ENCODE results near the gene GIGYF2.
A peak's percentile ranks its signal among the peaks of the same experiment; 100 is the strongest.

Gene GIGYF2

DNA sequence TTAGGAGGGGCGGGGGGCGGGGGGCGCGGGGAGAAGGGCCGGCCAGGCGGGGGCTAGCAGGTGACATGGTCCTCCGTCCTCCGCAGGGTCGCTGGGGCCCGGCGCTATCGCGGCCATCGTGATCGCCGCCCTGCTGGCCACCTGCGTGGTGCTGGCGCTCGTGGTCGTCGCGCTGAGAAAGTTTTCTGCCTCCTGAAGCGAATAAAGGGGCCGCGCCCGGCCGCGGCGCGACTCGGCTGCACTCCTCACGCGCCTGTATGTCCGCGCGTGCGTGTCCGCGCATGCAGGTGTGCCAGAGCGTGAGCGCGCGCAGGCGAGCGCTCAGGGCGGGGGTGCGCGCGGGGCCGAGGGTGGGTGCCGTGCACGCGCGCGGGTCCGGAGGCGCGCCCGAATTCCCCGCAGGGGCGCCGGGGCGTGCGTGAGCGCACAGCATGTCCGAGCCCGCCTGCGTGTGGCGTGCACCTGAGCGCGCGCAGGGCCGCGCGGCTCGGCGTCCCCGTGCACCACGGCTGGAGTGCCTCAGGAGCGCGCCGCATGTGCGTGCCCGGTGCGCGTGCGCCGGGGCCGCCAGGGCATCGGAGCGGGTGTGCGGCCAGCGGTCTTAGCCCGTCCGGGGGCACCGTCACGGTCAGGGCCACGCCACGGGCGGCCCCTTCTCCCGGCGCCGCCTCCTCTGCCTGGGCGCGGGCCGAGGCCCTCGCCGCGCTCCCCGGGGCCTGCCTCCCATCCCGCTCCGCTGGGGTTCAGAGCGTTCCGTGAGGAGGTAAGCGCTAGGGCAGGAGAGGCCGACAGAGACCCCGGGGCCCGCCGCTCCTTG lies 179.2 kb downstream of the GIGYF2 start:
- no peak overlapping the region for H3K27ac Mint-ChIP-seq
- ATAC-seq (peak; percentile 25), DNase-seq (peak; percentile 21)
- H3K36me3 Mint-ChIP-seq (ENCODE audit: low read depth): no peaks in the 10 kb centered on the region
- H3K4me1 Mint-ChIP-seq: peaks cover 2% of the 10 kb centered on the region
- no peak overlapping the region for H3K4me3 Mint-ChIP-seq
- H3K9me3 Mint-ChIP-seq: no peaks in the 10 kb centered on the region
- H3K27me3 Mint-ChIP-seq: peaks cover 16% of the 10 kb centered on the region

DNA sequence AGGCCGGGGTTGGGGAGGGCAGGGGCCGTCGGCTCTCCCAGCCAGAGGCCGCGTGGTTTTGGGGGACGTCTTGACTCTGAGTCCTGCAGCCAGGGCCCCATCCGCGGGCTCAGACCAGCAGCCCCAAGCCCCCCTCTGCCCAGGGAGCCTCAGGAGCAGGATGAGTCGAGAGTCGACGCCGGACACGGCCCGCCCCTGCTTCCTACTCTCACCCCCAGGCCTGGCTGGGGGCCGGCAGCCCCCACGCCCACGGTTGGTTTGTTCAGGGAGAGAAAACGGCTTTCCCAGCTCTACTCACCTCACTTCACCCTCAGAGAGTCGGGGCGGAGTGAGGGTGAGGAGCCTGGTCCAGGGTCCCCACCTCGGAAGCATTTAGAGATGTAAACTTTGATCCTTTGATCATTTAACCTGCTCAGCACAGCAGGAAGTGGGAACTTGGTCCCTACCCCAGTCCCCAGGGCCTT lies 179.9 kb downstream of the GIGYF2 start:
- peaks cover 16% of the 10 kb centered on the region for H3K27me3 Mint-ChIP-seq
- peak overlapping the region; percentile 38 for H3K4me3 Mint-ChIP-seq
- DNase-seq: no peak
- no peaks in the 10 kb centered on the region for H3K9me3 Mint-ChIP-seq
- ATAC-seq: no peak
- H3K27ac Mint-ChIP-seq: no peak overlapping the region
- H3K36me3 Mint-ChIP-seq (ENCODE audit: low read depth): no peaks in the 10 kb centered on the region
- H3K4me1 Mint-ChIP-seq: peaks cover 2% of the 10 kb centered on the region

DNA sequence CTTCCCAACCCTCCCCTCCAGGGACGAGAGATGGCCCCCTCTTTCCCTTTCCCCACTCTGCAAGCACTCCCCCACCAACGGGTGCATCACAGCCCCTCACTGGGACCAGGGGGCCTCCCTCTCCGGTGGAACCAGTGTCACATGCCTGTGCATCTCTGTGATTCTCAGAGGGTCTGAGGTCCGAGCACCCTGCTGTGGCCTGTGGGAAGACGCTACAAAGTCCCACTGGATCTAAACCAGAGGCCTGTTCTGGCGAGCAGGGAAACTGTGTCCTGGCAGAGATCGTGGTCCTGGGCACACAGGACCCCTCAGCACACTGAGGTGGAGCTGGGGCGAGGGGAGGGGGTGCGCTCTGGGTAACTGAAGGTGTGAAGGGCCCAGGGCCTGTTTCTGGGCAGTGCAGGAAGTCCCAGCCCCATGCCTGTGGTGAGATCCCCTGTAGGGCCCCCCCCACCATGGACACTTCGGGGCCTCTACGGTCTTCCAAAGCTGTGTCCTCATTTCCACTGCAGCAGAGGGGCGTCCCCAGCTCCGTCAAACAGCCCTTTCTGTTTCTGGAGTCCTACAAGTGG lies 180.9 kb downstream of the GIGYF2 start:
- peaks cover 2% of the 10 kb centered on the region for H3K4me1 Mint-ChIP-seq
- ATAC-seq: no peak
- no peak overlapping the region for H3K4me3 Mint-ChIP-seq
- H3K36me3 Mint-ChIP-seq (ENCODE audit: low read depth): no peaks in the 10 kb centered on the region
- DNase-seq: no peak
- no peaks in the 10 kb centered on the region for H3K9me3 Mint-ChIP-seq
- no peak overlapping the region for H3K27ac Mint-ChIP-seq
- H3K27me3 Mint-ChIP-seq: peaks cover 16% of the 10 kb centered on the region

DNA sequence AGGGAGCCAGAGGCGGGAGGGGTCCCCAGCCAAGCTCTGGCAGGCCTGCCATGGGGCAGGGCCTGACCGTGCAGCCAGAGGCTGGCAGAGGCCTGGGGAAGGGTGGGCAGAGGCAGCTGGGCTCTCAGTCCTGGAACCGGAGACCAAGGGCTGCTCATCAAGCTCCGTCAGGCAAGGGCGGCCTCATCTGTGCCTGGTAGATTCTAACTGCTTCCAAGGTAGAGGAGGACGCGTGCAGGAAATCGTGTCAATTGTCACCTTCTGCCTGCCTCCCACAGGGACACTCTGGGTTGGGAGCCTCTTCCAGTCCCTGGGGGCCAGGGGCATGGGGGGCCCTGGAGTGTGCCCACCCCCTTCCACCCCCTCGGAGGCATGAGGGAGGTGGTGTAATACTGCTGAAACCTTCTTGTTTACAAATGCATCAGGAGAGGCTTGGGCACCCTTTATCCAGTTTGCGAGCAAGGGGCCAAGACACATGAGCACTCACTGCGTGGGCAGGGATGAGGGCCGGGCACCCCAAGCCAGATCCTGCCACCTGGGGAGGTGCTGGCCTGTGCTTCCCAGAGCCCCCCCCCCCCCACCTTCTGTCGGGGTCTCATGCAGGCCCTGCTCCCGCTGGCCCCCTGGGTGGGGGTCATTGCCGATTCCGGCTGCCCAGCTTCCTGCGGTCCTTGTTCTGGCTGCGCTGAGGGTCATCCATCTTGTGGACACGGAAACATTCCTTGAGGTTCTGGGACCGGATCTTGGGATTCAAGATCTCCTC lies 181.9 kb downstream of the GIGYF2 start:
- no peak overlapping the region for H3K27ac Mint-ChIP-seq
- no peaks in the 10 kb centered on the region for H3K9me3 Mint-ChIP-seq
- H3K36me3 Mint-ChIP-seq (ENCODE audit: low read depth): no peaks in the 10 kb centered on the region
- no peak for ATAC-seq
- peaks cover 2% of the 10 kb centered on the region for H3K4me1 Mint-ChIP-seq
- H3K27me3 Mint-ChIP-seq: peaks cover 16% of the 10 kb centered on the region
- no peak overlapping the region for H3K4me3 Mint-ChIP-seq
- DNase-seq: no peak

DNA sequence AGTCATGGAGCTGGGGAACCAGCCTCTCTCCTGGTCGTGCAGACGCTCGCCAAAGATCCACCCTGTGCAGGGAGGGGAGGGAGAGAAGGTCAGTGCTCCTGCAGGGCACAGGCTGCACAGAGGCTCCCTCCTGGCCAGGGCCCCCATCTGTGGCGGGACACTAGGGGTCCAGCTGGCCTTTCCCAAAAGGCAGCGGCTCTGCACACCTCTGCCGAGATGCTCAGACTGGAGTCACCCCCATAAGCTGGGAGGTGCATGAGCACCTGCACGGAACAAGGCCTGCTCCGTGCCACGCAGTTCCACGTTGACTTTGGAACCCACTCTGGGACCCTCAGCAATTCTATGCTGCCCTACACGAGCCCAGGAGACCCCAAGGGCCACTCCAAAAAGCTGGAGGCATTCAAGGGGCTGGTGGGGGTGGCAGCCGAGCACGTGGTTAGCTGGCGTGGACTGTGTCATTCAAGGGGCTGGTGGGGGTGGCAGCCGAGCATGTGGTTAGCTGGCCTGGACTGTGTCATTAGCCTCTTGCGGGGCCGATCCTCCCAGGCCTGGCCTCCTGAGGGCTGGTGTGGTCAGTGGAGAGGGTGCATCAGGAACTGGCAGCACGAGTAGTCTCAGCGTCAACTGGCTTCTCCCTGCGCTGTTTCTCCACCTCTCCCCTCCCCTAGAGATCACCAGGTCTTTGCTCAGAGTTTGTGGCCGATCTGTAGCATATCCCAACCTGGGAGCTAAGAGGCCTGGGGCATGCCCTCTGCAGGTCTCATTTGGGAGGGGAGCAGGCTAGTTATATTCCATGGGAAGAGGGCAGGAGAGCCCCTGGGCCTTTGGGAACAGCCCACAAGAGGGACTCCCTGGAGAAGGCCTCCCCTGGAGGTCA lies 182.7 kb downstream of the GIGYF2 start:
- ATAC-seq: no peak
- Mint-ChIP-seq H3K4me1 (peaks cover 2% of the 10 kb centered on the region), H3K4me3 (no peak overlapping the region), H3K36me3 (ENCODE audit: low read depth) (no peaks in the 10 kb centered on the region), H3K9me3 (no peaks in the 10 kb centered on the region), H3K27me3 (peaks cover 16% of the 10 kb centered on the region), H3K27ac (no peak overlapping the region)
- no peak for DNase-seq

DNA sequence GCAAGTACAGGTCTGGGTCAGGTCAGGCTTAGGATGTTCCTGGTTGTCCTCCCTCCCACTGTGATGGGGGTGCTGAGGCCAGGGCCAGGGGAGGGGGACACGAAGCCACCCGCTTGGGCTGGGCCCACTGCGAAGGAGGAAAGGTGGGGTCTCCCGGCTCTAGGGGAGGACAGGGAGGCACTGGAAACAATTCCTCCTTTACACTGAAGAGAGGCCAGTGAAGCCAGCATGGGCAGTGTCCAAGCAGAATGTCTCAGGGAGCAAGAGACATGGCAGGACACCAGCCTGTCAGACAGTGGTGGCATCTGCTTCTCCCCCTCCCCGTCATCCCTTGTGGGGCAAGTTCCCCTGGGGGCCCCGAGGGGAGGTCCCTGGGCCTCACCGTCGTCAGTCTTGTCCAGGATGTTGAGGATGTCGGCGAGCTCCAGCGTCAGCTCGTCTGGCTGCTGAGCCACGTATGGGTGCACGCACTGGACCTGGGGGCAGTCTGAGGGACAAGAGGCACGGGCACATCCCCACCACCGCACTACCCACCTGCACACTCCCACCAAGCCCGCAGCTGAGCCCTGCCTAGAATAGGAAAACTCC lies 183.7 kb downstream of the GIGYF2 start:
- Mint-ChIP-seq H3K4me3 (no peak overlapping the region), H3K4me1 (no peaks in the 10 kb centered on the region), H3K9me3 (no peaks in the 10 kb centered on the region), H3K27ac (no peak overlapping the region), H3K27me3 (peaks cover 9% of the 10 kb centered on the region), H3K36me3 (ENCODE audit: low read depth) (no peaks in the 10 kb centered on the region)
- ATAC-seq (no peak), DNase-seq (no peak)

DNA sequence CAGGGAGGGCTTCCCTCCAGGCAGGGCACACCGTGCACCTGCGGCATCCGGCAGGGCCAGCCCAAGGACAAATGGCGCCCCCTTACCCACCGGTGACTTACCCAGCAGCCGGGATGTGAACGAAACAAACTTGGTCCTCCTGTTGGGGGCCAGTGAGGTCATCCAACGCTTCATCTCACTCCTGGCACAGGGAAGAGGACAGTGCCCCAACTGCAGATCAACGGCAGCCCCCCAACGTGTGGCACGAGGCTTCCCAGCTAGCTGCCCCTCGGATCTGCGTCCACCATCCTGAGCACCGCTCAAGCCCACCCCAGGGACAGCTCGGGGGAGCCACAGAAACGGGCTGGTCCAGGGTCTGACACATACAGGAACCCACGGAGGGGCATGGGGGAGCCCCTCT lies 185.0 kb downstream of the GIGYF2 start:
- Mint-ChIP-seq H3K4me3 (no peak overlapping the region), H3K4me1 (no peaks in the 10 kb centered on the region), H3K9me3 (no peaks in the 10 kb centered on the region), H3K27me3 (peaks cover 9% of the 10 kb centered on the region), H3K36me3 (ENCODE audit: low read depth) (no peaks in the 10 kb centered on the region), H3K27ac (no peak overlapping the region)
- DNase-seq (no peak), ATAC-seq (no peak)

DNA sequence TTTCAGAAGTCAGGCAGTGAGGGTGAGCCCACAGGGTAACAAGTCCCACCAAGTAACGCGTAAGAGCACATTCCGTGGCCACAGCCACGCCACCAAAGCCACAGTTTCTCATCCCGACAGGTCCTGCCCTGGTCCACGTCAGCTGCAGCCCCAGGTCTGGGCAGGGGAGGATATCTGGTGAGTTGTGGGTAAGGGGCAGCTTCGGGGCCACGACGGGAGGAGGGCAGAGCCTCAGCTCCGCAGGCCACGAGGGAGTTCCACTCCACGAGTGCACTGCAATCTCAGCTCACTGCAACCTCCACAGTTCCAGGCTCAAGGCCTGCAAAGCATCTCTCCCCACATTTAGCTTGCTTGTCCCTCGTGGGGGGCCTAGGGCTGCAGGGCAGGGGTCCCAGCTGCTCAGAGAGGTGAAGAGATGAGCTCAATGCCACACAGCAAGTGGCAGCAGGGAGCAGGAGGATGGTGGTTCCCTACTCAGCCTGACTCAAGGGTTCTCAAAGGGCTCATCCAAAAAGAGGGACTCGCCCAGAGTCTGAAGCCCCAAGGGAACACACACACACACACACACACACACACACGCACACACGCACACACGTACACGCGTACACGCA lies 185.5 kb downstream of the GIGYF2 start:
- Mint-ChIP-seq H3K27ac (no peak overlapping the region), H3K4me3 (no peak overlapping the region), H3K9me3 (no peaks in the 10 kb centered on the region), H3K27me3 (peaks cover 7% of the 10 kb centered on the region), H3K4me1 (no peaks in the 10 kb centered on the region), H3K36me3 (ENCODE audit: low read depth) (no peaks in the 10 kb centered on the region)
- ATAC-seq: no peak
- DNase-seq: no peak

DNA sequence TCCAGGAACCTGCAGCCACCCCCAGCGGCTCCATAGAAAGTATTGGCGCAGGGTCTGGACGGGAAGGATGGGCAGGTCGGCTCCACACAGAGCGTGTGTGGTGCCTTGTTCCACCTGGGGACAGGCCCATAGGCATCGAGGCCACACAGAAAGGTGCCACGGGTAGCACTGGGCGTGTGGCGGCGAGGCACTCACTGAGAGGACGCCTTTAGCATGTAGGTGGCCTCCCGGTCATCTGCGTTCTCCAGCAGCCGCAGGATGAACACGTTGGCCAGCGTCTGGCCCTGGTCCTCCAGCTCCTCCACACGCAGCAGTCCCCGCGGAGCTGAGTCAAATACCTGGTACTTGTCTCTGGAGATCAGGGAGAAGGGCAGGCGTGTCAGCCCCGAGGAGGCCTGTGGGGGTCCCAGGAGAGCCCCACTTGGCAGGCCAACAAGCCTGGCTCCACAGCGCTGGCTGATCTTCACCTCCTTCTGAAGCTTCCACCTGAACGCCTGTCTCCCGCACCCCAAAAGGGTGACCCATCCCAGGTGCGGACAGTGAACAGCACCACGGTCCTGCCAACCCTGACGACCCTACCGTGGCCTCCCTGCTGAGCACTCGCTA lies 186.1 kb downstream of the GIGYF2 start:
- no peak overlapping the region for H3K27ac Mint-ChIP-seq
- peaks cover 3% of the 10 kb centered on the region for H3K27me3 Mint-ChIP-seq
- ATAC-seq (no peak), DNase-seq (no peak)
- H3K36me3 Mint-ChIP-seq (ENCODE audit: low read depth): no peaks in the 10 kb centered on the region
- no peaks in the 10 kb centered on the region for H3K9me3 Mint-ChIP-seq
- no peak overlapping the region for H3K4me3 Mint-ChIP-seq
- H3K4me1 Mint-ChIP-seq: no peaks in the 10 kb centered on the region

DNA sequence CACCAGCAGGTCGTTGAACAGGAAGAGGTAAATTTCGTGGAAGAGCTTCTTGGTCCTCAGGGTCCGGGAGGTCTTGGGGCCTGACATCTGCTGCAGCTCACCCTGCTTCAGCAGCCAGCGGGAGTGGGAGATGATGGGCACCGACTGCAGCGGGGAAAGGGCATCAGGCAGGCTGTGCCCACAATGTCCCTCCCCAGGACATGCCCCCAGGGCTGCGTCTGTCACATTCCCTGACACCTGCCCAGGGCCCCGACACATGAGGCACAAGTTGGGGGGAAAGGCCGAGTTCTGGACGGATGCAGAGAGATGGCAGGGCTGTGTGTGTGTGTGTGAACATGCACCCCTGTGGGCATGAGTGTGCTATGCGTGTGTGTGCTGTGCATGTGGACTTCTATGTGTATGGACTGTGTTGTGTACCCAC lies 186.9 kb downstream of the GIGYF2 start:
- DNase-seq (no peak), ATAC-seq (no peak)
- Mint-ChIP-seq H3K4me1 (no peaks in the 10 kb centered on the region), H3K9me3 (no peaks in the 10 kb centered on the region), H3K36me3 (ENCODE audit: low read depth) (no peaks in the 10 kb centered on the region), H3K27ac (no peak overlapping the region), H3K27me3 (no peaks in the 10 kb centered on the region), H3K4me3 (no peak overlapping the region)

DNA sequence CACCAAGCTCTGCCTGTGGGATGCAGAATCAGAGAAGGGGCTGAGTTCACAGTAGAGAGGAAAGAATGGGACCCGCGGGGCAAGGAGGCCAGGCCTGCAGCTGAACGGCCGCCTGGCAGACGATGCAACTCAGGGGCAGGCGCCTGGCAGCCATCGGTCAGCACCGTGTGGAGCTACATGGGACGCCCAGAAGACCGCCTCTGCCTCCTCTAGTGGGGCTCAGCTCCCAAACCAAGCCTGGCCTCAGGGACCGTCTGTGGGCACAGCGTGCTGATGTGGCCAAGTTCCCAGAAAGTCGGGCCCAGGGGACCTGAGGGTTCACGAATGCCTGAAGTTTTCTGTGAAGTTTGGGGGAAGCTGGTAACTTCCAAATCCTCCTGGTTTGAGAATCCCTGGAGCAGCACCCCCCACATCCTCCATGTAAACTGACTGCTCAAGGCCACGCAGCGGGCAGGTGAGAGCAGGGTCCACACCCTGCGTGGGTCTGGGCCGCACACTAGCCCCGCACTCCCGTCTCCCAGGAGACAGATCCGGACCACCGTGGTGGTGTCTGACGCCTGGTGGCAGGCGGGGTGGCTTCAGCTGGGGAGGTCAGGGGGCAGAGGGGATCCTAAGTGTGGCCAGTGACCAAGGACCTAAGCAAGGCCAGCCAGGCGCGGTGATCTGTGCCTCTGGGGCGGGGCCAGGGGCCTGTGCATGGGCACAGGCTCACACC lies 187.6 kb downstream of the GIGYF2 start:
- Mint-ChIP-seq H3K27ac (no peak overlapping the region), H3K9me3 (no peaks in the 10 kb centered on the region), H3K4me1 (no peaks in the 10 kb centered on the region), H3K36me3 (ENCODE audit: low read depth) (no peaks in the 10 kb centered on the region), H3K27me3 (no peaks in the 10 kb centered on the region), H3K4me3 (no peak overlapping the region)
- DNase-seq (no peak), ATAC-seq (no peak)

DNA sequence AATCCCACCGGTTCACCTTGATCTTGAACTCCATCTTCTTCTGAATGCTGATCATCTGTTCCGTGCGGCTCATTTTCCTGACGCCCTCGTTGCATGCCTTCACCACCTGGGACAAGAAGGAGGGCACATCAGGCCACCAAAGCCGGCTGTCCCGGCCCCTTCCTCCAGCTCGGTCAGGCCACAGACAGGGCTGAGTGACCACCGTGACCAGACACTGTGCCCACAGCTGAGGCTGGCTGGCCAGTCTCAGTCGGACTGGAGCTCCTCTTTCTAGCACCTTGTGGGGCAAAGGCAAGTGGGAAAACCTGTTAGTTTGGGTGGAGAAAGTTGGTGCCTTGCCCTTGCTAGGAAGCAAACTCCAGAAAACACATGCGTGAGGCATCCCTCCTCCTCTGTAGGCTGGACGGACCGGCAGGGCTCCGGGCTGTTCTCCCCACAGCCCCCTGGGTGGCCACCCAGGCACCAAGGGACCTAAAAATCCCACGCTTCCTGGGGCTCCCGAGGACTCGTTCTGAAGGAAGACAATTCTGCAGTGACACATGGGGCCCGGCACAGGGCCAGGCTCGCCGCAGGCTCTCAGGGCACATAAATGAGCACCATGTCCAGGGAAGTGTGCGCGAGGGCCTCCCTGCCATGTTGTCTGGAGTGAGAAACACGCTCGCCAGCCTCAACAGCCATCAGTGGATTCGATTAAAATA lies 188.3 kb downstream of the GIGYF2 start:
- DNase-seq (no peak), ATAC-seq (no peak)
- peaks cover 2% of the 10 kb centered on the region for H3K27me3 Mint-ChIP-seq
- no peak overlapping the region for H3K4me3 Mint-ChIP-seq
- no peaks in the 10 kb centered on the region for H3K4me1 Mint-ChIP-seq
- no peak overlapping the region for H3K27ac Mint-ChIP-seq
- H3K9me3 Mint-ChIP-seq: no peaks in the 10 kb centered on the region
- H3K36me3 Mint-ChIP-seq (ENCODE audit: low read depth): no peaks in the 10 kb centered on the region
